Keratinocyte (primary cell): ENCODE results near the gene GPC5. TPM values are rescaled to one million over a fixed set of nuclear protein-coding genes. Genes with fewer than 3 reads are reported as not detected.

Source experiments
- DNase-seq: peaks from one replicate; pipeline ENCODE4 v3.0.0-alpha.2; 2011; ENCODE audit warnings: low read depth, missing footprints, low spot score
- FAIRE-seq: peaks from 2 replicates; lab custom pipeline; 2011; peaks lifted over from hg19 to GRCh38; lab: Jason Lieb, UNC
- H2AFZ ChIP-seq: 2 replicates; pipeline ENCODE4 v1.6.0; 2012; ENCODE audit warnings: low read length, control low read depth, inconsistent platforms; ENCODE audit not compliant: control insufficient read depth
- H3K27ac ChIP-seq: 2 replicates; pipeline ENCODE4 v1.5.1; 2011; ENCODE audit warnings: low read length; ENCODE audit not compliant: control insufficient read depth, insufficient read depth
- H3K27me3 ChIP-seq: 3 replicates; pipeline ENCODE4 v1.6.0; 2011; ENCODE audit warnings: low read length; ENCODE audit not compliant: control insufficient read depth, insufficient read depth; ENCODE audit errors: extremely low read depth
- H3K36me3 ChIP-seq, 2 experiments: 2 replicates in 1 of 2; 3 replicates in 1 of 2; pipeline ENCODE4 v1.5.1; 2011; ENCODE audit warnings: low read length in 2 of 2, mild to moderate bottlenecking in 1 of 2; ENCODE audit not compliant: control insufficient read depth in 2 of 2, insufficient read depth in 2 of 2; ENCODE audit errors: extremely low read depth in 1 of 2
- H3K4me1 ChIP-seq: 3 replicates; pipeline ENCODE4 v1.5.1; 2011; ENCODE audit warnings: low read length; ENCODE audit not compliant: control insufficient read depth, insufficient read depth; ENCODE audit errors: extremely low read depth
- H3K4me2 ChIP-seq: 3 replicates; pipeline ENCODE4 v1.6.0; 2011; ENCODE audit warnings: low read depth, low read length; ENCODE audit not compliant: control insufficient read depth, insufficient read depth; ENCODE audit errors: extremely low read depth
- H3K4me3 ChIP-seq, 3 experiments: fragments of 200-600 bp in 1 of 3; sonication (generic) in 1 of 3; 2 replicates in 2 of 3; 3 replicates in 1 of 3; pipeline ENCODE4 v1.5.1; 2011 to 2016; ENCODE audit warnings: low read length in 3 of 3, mild to moderate bottlenecking in 3 of 3, control low read depth in 2 of 3, inconsistent platforms in 1 of 3, low read depth in 1 of 3, mixed read lengths in 1 of 3, mixed run types in 1 of 3, moderate library complexity in 1 of 3; ENCODE audit not compliant: control insufficient read depth in 2 of 3, insufficient read depth in 2 of 3; ENCODE audit errors: extremely low read depth in 1 of 3
- H3K79me2 ChIP-seq: 2 replicates; pipeline ENCODE4 v1.6.0; 2012; ENCODE audit warnings: low read length; ENCODE audit not compliant: control insufficient read depth, insufficient read depth
- H3K9ac ChIP-seq: 3 replicates; pipeline ENCODE4 v1.6.0; 2011; ENCODE audit warnings: low read length; ENCODE audit not compliant: control insufficient read depth, insufficient read depth; ENCODE audit errors: extremely low read depth
- H3K9me1 ChIP-seq: 3 replicates; pipeline ENCODE4 v1.6.0; 2011; ENCODE audit warnings: low read length; ENCODE audit not compliant: control insufficient read depth, insufficient read depth; ENCODE audit errors: extremely low read depth
- H3K9me3 ChIP-seq: 2 replicates; pipeline ENCODE4 v1.5.1; 2012; ENCODE audit warnings: low read depth, low read length; ENCODE audit not compliant: control insufficient read depth
- H4K20me1 ChIP-seq: 3 replicates; pipeline ENCODE4 v1.6.0; 2011; ENCODE audit warnings: low read length; ENCODE audit not compliant: control insufficient read depth, insufficient read depth; ENCODE audit errors: extremely low read depth
- EZH2 ChIP-seq: IDR thresholded peaks from one replicate; pipeline ENCODE4 v1.6.1; 2012; ENCODE audit warnings: inconsistent platforms, mild to moderate bottlenecking, low read length, moderate library complexity
- dilution Hi-C: fragments of 300-500 bp; cut with MboI; formaldehyde crosslinking; loops from one replicate; pipeline ENCODE4 v1.7.0; 2020; ENCODE audit warnings: low sequenced_read_pairs; ENCODE audit not compliant: extremely low pct_ligation_motif_present
- polyA plus RNA-seq, 5 experiments: library from polyadenylated mRNA; depleted of rRNA in 3 of 5; stranded (reverse) in 3 of 5; stranded (forward) in 1 of 5; unstranded in 1 of 5; fragments of >200 nt; gene quantifications; 1 replicate in 1 of 5; 2 replicates in 3 of 5; 3 replicates in 1 of 5; pipeline versions ENCODE4 v1.2.1 to v1.2.3, GENCODE V29; 2011 to 2012; ENCODE audit warnings: missing spikeins in 2 of 5, low read depth in 1 of 5, low replicate concordance in 1 of 5
- TF ChIP-seq, protein P1 (sequence below), 3 experiments: IDR thresholded peaks in 1 of 3; conservative IDR thresholded peaks in 1 of 3; optimal IDR thresholded peaks in 1 of 3; 2 replicates in 2 of 3; 3 replicates in 1 of 3; pipeline versions ENCODE3 to v1.5.1; 2011; ENCODE audit warnings: low read length in 3 of 3, mild to moderate bottlenecking in 3 of 3, moderate library complexity in 2 of 3, control low read depth in 1 of 3, inconsistent platforms in 1 of 3; ENCODE audit not compliant: insufficient read depth in 2 of 3; ENCODE audit errors: extremely low read depth in 1 of 3

The GPC5 gene
- polyA plus RNA-seq, 1 donor (not counting 4 experiments of a cell fraction or from before 2014, with no cell fraction given), result 0.10 TPM

GRCh38 chr13:92418818-92419412 is 1020.5 kb downstream of the GPC5 start:
- FAIRE-seq, result no peak

GRCh38 chr13:92429231-92429630 is 1030.8 kb downstream of the GPC5 start:
- no peaks in the 10 kb centered on the region for H3K4me1 ChIP-seq
- no peaks in the 10 kb centered on the region for H3K9me3 ChIP-seq
- no peak overlapping the region for H3K9ac ChIP-seq
- no peak overlapping the region for H2AFZ ChIP-seq
- FAIRE-seq (no peak), DNase-seq (no peak)
- no peaks in the 10 kb centered on the region for H3K36me3 ChIP-seq
- dilution Hi-C loops, result no loop called here
- no peaks in the 10 kb centered on the region for H4K20me1 ChIP-seq
- no peaks in the 10 kb centered on the region for H3K27me3 ChIP-seq
- H3K4me2 ChIP-seq, result no peak overlapping the region
- TF ChIP-seq, protein P1, sequence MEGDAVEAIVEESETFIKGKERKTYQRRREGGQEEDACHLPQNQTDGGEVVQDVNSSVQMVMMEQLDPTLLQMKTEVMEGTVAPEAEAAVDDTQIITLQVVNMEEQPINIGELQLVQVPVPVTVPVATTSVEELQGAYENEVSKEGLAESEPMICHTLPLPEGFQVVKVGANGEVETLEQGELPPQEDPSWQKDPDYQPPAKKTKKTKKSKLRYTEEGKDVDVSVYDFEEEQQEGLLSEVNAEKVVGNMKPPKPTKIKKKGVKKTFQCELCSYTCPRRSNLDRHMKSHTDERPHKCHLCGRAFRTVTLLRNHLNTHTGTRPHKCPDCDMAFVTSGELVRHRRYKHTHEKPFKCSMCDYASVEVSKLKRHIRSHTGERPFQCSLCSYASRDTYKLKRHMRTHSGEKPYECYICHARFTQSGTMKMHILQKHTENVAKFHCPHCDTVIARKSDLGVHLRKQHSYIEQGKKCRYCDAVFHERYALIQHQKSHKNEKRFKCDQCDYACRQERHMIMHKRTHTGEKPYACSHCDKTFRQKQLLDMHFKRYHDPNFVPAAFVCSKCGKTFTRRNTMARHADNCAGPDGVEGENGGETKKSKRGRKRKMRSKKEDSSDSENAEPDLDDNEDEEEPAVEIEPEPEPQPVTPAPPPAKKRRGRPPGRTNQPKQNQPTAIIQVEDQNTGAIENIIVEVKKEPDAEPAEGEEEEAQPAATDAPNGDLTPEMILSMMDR (optimal IDR thresholded peaks at IDR 0.05 in 1 of 3, IDR thresholded peaks at IDR 0.05 in 1 of 3, conservative IDR thresholded peaks at IDR 0.05 in 1 of 3; ENCODE audit: extremely low read depth in 1 of 3, insufficient read depth in 2 of 3, low read length in 3 of 3), result no peak
- no peak for TF ChIP-seq EZH2
- no peaks in the 10 kb centered on the region for H3K9me1 ChIP-seq
- H3K27ac ChIP-seq, result no peak overlapping the region
- H3K79me2 ChIP-seq, result no peaks in the 10 kb centered on the region
- no peak overlapping the region for H3K4me3 ChIP-seq

More at GRCh38 chr13:92418818-92419412, 1020.5 kb downstream of the GPC5 start:
- H2AFZ ChIP-seq, result no peak overlapping the region
- H3K79me2 ChIP-seq, result no peaks in the 10 kb centered on the region
- no peaks in the 10 kb centered on the region for H3K9me1 ChIP-seq
- no peaks in the 10 kb centered on the region for H3K4me1 ChIP-seq
- DNase-seq, result no peak
- no peak overlapping the region for H3K4me3 ChIP-seq
- no peak for TF ChIP-seq EZH2
- TF ChIP-seq, protein P1 (optimal IDR thresholded peaks at IDR 0.05 in 1 of 3, IDR thresholded peaks at IDR 0.05 in 1 of 3, conservative IDR thresholded peaks at IDR 0.05 in 1 of 3; ENCODE audit: extremely low read depth in 1 of 3, insufficient read depth in 2 of 3, low read length in 3 of 3), result no peak
- H4K20me1 ChIP-seq, result no peaks in the 10 kb centered on the region
- H3K9me3 ChIP-seq, result no peaks in the 10 kb centered on the region
- H3K4me2 ChIP-seq, result no peak overlapping the region
- H3K27me3 ChIP-seq, result no peaks in the 10 kb centered on the region
- dilution Hi-C loops, result no loop called here
- H3K9ac ChIP-seq, result no peak overlapping the region
- H3K36me3 ChIP-seq, result no peaks in the 10 kb centered on the region
- no peak overlapping the region for H3K27ac ChIP-seq
